NCI-H82 (cell line): ENCODE data around the gene CCDC85B.

Experiments used
- DNase-seq: peaks from one replicate; lab custom pipeline; 2025; lab: John Stamatoyannopoulos, UW

CCDC85B gene

DNA sequence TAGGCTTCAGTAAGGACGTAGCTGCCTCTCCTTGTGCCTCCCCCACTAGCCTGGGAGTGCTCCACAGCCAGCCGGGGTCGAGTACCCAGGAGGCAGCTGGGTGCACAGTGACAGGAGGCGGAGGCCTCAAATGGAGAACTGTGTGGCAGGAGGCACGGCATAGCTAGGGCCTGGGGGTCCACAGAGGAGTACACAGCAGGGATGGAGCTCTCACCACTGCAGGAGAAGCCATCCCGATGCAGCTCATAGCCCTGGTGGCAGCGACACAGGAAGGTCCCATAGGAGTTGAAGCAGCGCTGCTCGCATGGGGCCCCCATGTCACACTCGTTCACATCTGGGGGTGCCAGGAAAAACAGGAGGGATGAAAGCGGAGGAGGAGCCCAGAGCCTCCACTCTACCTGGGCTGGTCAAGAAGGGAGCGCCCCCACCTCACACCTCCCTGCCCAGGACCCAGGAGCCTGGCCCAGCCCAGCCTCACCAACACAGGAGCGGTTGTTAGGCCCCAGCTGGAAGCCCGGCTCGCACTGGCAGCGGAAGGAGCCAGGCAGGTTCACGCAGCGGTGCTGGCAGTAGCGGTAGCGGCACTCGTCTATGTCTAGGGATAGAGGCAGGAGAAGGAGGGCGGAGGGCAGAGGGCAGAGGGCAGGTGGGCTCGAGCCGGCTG is 20.7 kb upstream of the CCDC85B start:
- no peak for DNase-seq

DNA sequence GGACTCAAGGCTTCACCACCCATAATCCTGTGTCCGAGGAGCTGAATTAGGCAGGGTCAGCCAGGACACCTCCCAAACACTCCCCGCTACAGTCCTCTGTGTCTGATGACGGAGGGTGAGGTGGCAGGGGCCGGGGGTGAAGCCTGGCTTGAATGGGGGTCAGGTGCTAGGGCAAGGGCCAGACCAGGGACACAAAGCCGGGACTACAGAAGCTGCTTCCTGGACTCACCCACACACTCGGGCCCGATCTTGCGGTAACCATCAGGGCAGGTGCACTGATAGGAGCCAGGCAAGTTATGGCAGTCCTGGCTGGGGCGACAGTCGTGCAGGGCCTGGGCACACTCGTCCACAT is 20.2 kb upstream of the CCDC85B start:
- DNase-seq = no peak

DNA sequence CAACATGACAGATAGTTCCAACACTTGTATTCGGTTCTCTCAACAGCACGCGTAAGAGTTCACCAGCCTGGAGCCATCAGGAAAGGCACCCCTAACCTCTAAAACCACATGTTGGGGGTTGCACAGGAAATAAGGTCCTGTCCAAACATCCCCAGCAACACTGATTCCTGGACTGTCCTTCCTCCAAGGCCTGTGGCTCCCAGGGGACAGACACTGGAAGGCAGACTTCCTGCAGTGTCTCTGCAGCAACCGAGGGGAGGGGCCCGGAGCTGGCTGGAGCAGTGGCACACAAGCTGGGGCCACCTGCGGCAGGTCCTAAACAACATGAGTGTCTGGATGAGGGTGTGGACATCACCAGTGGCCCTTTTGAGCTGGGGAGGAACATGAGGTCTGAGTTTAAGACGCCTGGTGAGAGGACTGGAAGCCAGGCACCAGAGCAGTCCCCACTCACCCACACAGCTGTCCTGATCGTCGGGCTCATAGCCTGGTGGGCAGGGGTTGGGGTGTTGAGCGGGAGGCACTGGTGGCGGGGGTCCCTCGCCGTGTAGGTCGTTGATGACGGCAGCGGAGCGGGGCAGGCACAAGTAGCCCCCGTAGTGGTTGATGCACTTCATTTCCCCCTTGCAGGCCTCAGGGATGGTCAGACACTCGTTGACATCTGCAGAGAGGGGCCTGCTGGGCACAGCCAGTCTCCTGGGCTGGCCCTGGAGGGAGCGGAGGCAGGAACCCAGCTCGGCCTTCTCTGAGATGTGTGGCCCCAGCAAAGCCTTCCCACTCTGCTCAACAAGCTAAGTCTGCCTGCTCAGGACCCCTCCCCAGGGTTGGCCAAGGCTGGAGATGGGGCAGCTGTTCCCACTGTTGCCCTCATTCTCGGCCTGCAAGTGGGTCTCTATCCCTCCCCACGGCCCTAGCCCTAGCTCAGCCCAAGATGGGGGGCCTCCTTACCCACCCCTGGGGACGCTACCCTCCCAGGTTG is 19.5 kb upstream of the CCDC85B start:
- no peak for DNase-seq

DNA sequence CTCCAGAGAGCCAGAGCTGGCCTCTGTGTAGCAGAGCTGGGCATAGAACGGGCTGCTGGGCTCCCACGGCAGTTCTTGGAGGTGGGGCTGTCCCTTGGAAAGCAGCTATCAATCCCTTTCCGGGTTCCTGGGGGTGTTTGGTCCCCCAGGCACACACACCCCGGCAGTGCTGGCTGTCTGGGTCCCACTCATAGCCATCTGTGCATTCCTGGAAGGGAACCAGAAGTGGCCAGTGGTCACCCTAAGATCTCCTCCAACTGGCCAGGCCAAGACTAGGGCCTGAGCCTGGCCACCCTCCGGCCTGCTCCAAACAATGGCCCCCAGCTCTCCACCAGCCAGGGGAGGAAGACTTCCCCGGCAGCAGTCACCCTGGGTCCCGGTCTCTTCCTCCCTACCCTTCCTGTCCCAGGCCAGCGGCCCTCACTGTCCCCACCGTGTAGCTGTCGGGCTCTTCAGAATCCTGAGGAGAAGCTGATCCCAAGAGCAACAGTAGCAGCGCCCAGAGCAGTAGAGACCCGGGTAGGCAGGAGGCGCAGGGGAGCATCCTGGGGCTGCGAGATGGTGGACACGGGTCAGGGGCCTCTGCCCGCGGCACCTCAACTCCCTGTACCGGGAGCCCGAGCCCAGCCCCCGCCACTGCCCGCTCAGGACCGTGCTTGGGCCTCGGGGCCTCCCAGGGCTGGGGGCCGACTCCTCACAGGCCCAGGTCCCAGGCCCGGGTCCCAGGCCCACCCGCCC is 18.5 kb upstream of the CCDC85B start:
- DNase-seq = no peak

- no peak for DNase-seq
These were observed 17.7 kb upstream of the CCDC85B start, which contains the start of gene EFEMP2 for GRCh38 chr11:65872586-65873317. Gene EFEMP2, minus strand, starts transcription at chr11:65872800. Its CDS starts 446 bp downstream, at chr11:65872354.

DNA sequence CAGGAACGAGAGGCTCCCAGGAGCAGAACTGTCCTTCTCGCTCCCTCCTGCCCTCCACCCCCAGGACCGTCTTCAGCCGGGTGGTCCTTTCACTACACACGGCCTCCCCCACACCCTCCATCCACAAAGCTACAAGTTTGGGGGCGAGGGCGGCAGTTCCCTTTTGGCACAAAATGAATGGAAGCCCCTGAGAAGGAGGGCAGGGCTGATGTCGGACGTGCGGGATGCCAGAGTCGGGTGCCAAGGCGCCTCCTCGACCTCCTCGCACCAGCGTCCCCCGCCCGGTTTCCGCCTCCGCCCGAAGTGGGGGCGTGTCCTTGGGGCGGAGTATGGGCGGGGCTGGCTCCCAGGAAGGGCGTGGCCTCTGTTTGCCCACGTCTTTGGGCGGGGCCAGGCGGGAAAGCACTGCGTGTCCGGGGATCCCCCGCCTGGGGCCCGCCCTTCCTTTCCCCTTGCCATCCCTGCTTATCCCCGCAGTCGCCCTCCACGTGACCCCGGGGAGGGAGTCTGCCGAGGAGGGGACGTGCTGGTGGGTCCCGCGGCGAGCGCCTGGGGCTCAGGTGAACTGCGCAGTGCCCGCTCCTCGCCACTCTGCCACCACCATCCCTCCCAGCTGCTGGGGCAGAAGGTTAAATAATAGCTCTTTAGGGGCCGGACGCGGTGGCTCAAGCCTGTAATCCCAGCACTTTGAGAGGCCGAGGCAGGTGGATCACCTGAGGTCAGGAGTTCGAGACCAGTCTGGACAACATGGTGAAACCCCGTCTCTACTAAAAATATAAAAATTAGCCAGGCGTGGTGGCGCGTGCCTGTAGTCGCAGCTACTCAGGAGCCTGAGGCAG is 16.9 kb upstream of the CCDC85B start:
- peak; percentile 95 for DNase-seq

GRCh38 chr11:65879617-65880016 is 10.9 kb upstream of the CCDC85B start, which contains the start of gene CTSW:
Gene CTSW, plus strand, starts transcription at chr11:65879837. Its CDS starts 18 bp downstream, at chr11:65879855.
- DNase-seq = no peak

GRCh38 chr11:65880027-65880426 is 10.4 kb upstream of the CCDC85B start:
- DNase-seq = no peak

- no peak for DNase-seq
These were observed 9.5 kb upstream of the CCDC85B start for GRCh38 chr11:65880844-65881421.

DNA sequence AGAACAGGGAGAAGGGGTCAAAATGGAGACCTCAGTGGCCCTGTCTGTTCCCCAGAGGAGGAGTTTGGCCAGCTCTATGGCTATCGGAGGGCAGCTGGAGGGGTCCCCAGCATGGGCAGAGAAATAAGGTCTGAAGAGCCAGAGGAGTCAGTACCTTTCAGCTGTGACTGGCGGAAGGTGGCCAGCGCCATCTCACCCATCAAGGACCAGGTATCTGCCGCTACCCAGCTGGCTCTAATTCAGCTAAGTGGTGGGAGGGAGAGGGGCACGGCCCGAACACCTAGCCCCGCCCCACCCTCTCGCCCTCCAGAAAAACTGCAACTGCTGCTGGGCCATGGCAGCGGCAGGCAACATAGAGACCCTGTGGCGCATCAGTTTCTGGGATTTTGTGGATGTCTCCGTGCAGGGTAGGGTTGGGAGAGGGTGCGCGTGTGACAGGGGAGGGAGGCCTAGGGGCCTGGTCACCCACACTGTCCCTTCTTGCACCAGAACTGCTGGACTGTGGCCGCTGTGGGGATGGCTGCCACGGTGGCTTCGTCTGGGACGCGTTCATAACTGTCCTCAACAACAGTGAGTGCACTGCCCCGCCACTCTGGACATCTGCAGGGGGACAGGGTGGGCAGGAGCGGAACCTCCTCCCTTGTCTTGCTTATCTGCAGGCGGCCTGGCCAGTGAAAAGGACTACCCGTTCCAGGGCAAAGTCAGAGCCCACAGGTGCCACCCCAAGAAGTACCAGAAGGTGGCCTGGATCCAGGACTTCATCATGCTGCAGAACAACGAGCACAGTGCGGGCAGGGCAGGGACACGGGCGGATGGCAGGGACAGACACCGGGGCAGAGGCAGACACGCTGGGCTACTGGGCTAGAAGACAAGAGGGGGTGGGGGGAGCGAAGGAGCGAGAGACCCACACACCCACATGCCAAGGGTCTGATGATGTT is 8.1 kb upstream of the CCDC85B start:
- no peak for DNase-seq

- no peak for DNase-seq
These were observed 7.3 kb upstream of the CCDC85B start for GRCh38 chr11:65883058-65883761.

GRCh38 chr11:65883786-65884715 is 6.4 kb upstream of the CCDC85B start:
- DNase-seq = no peak

DNA sequence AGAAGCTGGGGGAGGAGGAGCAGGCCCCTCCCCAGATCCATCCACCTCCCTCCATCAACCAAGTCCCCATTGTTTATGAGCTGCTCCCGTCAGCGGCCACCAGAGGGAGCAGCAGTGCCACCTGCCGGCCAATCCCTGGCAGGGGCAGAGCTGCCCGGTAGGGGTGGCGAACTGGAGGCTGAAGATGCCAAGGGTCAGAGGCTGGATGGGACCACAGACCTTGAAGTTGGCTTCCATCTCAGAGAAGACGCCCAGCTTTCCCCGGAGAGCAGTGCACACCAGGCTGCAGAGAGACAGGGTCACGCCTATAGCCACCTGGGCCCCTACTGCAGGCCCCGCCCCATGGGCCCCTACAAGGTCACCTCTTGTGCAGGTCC is 5.8 kb upstream of the CCDC85B start:
- DNase-seq = peak; percentile 74

- no peak for DNase-seq
These were observed 5.2 kb upstream of the CCDC85B start for GRCh38 chr11:65885231-65885630.

GRCh38 chr11:65885808-65886536 is 4.5 kb upstream of the CCDC85B start:
- DNase-seq = no peak

DNA sequence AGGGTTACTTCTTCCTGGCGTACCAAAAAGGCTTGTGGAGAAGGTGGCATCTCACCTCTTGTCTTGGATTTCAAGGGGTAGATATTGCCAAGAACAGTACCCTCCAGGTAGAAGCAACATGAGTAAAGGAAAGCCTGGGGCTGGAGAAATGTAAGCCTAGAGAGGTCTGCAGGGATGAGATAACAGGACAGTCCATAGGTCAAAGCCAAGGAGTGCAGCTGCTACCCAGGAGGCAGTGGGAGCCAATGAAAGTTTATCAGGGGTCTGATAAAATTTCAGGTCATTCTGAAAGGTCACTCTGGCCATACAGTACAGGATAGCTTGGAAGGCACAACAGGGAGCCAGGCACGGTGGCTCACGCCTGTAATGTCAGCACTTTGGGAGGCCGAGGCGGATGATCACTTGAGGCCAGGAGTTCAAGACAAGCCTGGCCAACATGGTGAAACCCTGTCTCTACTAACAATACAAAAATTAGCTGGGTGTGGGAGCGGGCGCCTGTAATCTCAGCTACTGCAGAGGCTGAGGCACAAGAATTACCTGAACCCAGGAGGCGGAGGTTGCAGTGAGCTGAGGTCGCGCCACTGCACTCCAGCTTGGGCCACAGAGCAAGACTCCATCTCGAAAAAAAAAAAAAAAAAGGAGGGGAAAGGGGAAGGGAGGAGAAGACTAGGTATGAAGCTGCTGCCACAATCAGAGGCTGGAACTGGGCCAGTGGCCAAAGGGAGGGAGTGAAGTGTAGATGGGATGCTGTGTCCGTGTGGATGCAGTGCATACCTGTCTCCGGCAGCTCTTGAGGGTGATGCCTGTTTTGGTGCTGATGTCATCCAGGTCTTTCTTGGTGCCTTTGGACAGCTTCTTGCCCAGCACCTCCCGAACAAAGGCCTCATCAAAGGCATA is 3.4 kb upstream of the CCDC85B start:
- no peak for DNase-seq
